NB4 (cell line): ENCODE data around the gene BDKRB1.

Source experiments
- CTCF ChIP-seq: IDR thresholded peaks from one replicate; pipeline ENCODE4 v1.5.1; 2012; ENCODE audit warnings: low read depth, low read length
- POLR2A ChIP-seq: IDR thresholded peaks from 2 replicates; pipeline ENCODE4 v1.6.1; 2011; ENCODE audit warnings: mild to moderate bottlenecking; ENCODE audit not compliant: insufficient read length; ENCODE audit errors: extremely low read depth
- TF ChIP-seq, protein P1 (sequence below): IDR thresholded peaks from 2 replicates; pipeline ENCODE4 v1.6.1; 2011; ENCODE audit warnings: low read depth, low read length

GRCh38 chr14:96273629-96274028 lies 17.6 kb downstream of the BDKRB1 start:
- TF ChIP-seq POLR2A (no peak), CTCF (no peak)
- TF ChIP-seq, protein P1, sequence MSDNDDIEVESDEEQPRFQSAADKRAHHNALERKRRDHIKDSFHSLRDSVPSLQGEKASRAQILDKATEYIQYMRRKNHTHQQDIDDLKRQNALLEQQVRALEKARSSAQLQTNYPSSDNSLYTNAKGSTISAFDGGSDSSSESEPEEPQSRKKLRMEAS: no peak
